ENCODE measurements around the gene PIK3C2G.

- TF ChIP-seq POLR2AphosphoS5 (IDR thresholded peaks at IDR 0.05; ENCODE audit: low read depth) (no peak), SPI1 (IDR thresholded peaks at IDR 0.05; ENCODE audit: borderline replicate concordance, low read depth) (no peak)
These were observed 70.9 kb downstream of the PIK3C2G start for GRCh38 chr12:18332173-18332572.

All from HL-60 (cell line).